Measurements from ENCODE around the gene PNPLA6.

GRCh38 chr19:7509625-7510024 lies 25.9 kb upstream of the PNPLA6 start:
- TF ChIP-seq CTCF (IDR thresholded peaks at IDR 0.05; ENCODE audit: low read depth, low read length): no peak
- TF ChIP-seq MAX (IDR thresholded peaks at IDR 0.05; ENCODE audit: low read depth, low read length): no peak
- TF ChIP-seq POLR2A (IDR thresholded peaks at IDR 0.05; ENCODE audit: extremely low read depth, insufficient read length): no peak
